Posterior cingulate gyrus (tissue), 11 donors: ENCODE results near the gene CMPK1.

Experiments used
- DNase-seq, 10 donors: peaks; one replicate each; pipeline versions ENCODE4 v3.0.0 to v3.0.0-alpha.2; 2020 to 2021; ENCODE audit warnings: mixed read lengths in 3 of 10
- intact Hi-C: fragments of 100-400 bp; cut with DNase I; formaldehyde crosslinking; loops from one replicate; pipeline ENCODE4 v1.15.1; 2023

The CMPK1 gene

DNA sequence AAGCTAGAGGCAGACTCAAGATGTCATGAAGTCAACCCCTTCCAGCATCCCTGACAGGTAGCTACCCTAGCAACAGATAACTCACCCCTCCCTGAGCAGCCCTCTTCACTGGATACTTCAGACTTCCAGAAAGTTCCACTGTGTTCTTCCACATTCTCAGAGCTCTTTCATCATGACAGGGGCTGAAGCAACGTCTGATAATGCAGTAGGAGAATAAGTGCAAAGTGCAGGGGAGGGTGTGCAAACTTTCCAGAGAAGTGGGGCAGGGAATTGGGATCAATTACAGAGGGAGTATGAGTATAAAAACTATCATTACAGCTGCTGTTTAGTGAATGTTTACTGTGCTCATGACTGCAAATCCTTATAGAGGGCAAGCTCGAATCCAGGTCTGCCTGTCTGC is 56.1 kb downstream of the CMPK1 start:
- DNase-seq: no peak
- intact Hi-C loops: loop anchor here (5.0 kb wide), 1 partner anchor 323 kb away; no protein-coding TSS in a partner anchor

DNA sequence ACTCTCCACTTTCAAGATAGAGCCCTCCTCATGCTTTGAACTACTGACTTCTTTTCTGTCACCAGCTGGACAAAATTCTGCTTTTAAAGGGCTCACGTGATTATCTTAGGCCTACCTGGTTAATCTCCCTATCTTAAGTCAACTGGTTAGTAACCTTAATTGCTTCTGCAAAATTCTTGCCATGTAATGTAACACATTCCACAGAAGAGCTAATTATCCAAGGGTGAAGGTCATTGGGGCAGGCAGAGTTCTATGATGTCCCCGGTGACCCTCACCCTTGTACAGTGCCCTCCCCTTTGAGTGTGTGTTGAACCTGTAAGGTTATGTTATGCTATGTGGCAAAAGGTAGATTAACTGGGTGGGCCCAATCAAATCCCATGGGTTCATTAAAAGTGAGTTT is 57.3 kb downstream of the CMPK1 start:
- intact Hi-C loops: loop anchor here (5.0 kb wide), 1 partner anchor 321 kb away; no protein-coding TSS in a partner anchor
- no peak for DNase-seq

DNA sequence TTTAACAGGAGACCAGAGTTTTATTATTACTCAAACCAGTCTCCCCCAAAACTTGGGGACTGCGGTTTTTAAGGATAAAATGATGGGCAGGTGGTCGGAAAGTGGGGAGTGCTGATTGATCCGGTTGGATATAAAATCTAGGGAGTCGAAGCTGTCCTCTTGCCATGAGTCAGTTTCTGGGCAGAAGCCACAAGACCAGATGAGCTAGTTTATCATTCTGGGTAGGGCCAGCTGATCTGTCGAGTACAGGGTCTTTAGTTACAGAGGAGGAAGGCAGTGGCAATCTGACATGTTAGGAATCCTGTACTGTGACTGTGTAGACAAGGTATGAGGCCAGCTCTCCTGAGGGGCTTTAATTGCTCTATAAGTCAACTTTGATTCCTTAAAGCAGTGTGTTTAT is 59.6 kb downstream of the CMPK1 start:
- intact Hi-C loops: loop anchor here (5.0 kb wide), 1 partner anchor 319 kb away; no protein-coding TSS in a partner anchor
- DNase-seq: no peak

DNA sequence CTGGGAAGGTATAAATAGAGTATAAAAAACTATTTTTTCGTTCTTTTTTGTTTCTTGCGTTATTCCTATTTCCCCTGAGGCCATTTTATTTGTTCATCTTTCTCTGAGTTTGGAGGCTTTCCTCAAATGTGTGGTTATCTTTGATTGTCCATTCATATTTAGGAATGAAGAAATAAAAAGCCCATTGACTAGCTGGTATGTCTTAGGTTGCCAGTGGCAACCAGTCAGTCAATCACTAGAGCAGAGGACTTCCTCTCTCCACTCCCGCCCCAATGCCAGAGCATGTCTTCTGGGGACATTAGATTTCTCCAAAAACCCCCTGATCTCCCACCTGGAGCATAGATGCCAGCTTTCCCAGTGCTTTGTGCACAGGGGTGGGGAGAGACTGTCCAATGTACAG is 61.8 kb downstream of the CMPK1 start:
- no peak for DNase-seq

DNA sequence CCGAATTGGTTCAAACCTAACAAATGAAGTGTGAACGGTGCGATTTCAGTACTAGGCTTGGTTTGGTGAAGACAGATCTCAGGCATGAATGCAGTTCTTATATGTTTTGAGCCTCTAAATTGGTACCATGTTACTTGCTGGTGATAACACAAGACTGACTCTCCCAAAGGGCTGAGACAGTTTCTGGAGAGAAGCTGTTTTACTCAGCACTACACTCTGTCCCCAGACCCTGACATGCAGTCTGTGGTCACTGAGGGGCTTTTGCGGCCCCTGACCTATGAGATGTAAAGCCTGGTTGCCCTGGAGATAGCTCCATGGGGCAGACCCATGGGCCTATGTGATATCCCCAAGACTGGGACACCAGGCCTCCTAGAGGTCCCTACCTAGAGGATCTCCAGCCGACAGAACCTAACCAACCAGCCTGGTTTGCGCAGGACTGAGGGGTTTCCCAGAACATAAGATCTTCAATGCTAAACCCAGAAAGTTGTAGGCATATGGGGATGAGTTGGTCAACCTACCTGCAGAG is 63.1 kb downstream of the CMPK1 start:
- intact Hi-C loops: no loop called here
- DNase-seq: no peak

More for the DNA sequence above, 61.8 kb downstream of the CMPK1 start:
- intact Hi-C loops: no loop called here

DNA sequence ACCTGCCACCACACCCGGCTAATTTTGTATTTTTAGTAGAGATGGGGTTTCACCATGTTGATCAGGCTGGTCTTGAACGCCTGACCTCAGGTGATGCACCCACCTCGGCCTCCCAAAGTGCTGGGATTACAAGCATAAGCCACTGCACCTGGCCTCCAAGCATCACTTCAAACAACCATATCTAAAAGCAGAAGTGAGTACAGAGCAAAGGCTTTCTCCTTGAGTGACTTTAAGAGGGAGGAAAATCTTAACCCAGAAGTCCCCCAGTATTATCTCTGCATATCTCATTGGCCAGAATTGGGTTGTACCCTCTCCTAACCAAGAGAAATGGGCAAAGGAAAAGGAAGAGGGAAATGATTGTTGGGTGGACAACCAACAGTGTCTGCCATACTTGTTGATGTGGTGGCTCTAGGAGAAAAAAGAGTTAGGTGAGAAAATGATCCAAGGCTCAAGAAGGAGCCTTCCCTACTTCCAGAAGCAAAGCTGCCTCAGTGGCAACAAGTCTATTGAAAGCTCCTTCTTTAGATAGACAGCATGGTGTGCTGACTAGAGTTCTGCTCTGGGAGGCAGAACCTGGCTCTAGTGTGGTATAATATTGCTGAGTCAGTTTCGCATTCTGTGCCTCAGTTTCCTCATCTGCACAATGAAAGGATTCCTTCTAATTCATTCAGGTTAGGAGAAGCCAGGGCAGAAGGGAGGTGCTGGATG is 65.7 kb downstream of the CMPK1 start:
- DNase-seq: no peak
- intact Hi-C loops: no loop called here

DNA sequence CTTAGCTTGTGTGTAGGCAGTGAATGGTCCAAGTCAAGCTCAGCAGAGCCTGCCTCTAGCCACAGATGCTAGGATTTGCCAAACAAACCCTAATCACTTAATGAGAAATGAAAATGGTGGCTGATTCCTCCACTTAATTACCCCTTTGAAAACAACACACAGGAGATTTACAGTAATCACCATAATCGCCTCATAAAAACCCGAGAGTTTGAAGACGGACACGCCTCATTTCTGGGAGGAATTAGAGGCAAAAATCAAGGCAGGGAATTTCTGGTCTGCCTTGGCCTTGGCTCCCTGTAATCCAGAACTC is 66.2 kb downstream of the CMPK1 start:
- no peak for DNase-seq
- intact Hi-C loops: no loop called here

DNA sequence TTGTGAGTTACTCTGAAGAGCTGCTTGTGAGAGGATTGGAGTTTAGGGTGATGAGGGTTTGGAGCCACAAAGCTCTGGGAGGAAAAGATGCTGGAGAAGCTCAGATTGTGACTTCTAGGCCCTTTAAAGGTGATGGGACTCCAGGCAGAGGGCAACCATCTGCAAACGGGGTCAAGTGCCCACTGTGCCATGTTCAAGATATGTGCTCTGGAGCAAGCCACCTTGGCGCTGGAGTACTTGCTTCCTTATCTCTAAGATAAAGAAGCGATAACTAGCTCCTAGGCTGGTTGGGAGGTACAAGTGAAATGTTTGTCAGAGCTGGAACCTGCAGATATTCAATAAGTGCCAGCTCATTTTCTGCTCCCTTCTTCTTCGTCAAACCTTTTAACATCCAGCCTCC is 68.2 kb downstream of the CMPK1 start:
- intact Hi-C loops: no loop called here
- DNase-seq: no peak

DNA sequence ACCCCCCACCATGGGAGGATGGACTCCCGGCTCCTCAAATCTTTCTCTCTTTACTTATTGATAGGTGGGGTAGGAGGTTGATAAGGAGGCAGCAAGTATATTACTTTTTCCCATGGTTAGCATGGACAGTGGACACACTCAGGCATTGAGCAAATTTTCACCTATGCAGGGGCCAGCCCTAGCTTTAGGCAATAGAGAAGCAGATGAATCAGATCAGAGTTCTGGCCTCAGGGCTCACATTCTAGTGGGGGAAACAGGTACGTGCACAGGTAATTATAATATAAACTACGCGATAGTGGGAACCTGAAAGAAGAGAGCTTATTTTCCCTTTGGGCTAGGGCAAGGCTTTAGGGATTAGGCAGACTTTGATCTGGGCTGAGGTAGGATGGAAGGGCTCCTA is 69.0 kb downstream of the CMPK1 start:
- intact Hi-C loops: no loop called here
- DNase-seq: no peak

DNA sequence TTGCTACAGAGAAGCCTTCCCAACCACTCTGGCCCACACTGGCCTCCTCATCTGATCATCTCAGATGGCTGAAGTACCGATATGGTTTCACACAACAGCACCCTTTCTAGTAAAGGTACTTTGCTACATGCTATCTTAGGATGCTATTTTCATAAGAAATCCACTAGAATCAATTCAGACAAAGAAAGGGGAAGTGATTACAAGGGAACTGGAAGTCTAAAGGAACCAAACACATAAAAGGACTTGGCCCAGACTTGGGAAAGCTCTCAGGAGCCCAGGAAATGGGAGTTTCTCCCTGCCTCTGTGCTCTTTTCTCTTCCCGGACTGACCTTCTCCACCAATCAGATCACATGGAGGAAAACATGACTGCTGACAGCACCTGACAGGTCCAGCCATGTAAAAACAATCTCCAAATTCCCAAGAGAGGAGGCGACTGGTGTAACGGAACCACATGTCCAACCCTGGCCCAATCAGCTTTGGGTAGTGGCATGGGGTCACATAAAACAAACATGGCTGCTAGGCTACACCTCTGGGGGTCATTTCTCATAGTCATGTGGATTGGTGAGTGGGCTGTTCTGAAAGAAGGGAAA is 69.8 kb downstream of the CMPK1 start:
- intact Hi-C loops: no loop called here
- DNase-seq: peak in 1 of 10 donors; percentile 31

DNA sequence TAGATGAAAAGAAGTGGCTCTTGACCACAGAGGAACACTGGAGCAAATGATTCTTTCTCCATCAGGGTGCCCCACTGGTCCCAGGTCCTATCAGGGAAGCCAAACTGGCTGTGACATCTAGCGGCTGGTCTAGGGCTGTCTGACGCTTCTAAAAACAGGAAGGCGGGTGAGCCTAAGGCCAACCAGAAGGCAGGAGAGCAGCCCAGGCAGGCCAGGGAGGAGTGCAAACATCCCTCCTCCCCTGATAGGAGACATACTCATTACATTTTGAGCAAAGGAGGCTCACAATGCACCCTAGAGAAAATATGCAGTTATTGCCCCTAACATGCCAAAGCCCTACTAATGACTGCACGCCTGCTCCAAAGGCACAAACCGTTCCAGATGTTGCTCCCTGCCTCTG is 72.1 kb downstream of the CMPK1 start:
- intact Hi-C loops: no loop called here
- DNase-seq: peak in 1 of 10 donors; percentile 43

DNA sequence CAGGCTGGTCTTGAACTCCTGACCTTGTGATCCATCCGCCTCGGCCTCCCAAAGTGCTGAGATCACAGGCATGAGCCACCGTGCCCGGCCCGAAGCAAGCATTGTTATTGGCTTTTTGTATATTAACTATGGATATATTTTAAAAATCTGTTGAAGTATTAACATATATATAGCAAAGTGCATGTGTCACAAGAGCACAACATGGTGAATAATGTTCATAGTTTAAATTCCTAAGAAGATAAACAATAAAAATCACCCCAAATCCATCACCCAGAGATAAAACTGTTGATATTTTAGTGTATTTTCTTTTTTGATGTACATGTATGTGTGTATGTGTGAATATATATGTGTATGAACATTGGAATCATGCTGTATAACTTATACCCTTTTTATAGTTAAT is 73.4 kb downstream of the CMPK1 start:
- intact Hi-C loops: no loop called here
- DNase-seq: peak in 1 of 10 donors; percentile 20

DNA sequence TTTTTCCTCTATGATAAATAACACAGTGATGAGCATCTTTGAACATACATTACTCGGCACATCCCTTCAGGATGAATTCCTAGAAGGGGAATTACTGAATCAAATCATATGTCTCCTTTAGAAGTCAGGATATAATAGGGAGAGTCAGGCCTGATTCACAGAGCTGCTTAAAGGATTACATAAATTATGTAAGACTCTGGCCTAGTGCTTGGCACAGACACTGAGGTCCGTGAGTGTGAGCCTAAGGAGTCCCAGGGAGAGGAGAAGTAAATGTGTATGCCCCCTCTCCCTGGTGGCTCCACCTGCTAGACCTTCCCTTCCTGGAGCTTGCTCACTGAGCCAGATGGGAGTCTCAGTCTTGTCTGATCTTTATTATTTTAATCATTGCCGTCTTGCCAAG is 73.9 kb downstream of the CMPK1 start:
- intact Hi-C loops: no loop called here
- DNase-seq: peak in 1 of 10 donors; percentile 12

DNA sequence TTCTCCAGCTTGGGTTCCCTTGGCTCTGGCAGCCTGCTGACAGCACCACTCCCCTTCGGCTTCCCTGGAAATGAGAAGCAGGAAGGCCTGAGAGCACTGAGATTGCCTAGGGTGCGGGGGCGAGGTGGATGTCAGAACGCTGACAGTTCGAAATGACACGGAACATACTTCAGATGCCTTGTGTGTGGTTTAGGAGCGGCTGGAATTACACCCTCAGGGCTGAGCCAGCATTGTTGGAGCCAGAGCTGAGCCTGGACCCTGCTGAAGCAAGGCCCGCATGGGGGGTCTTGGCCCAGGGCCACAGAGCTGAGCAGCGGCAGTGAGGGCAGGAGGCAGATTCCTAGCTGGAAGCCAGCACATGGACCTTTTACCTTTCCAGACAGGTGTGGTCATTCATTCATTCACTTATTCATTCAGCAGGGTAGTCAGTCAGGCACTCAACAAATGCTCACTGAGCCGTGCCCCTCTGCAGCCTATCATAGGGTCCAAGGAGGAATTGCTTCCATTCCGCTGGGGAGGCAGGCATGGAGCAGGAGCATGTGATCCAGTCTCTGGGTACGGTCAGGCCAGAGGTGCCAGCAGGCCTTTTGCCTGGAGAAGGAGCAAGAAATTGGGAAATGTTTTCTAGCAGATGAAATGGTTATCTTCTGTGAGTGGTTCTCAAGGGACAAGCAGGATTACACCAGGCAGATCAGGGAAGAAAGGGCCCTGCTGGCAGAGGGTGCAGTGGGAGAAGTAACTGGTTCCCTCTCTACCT is 75.9 kb downstream of the CMPK1 start:
- intact Hi-C loops: no loop called here
- peak in 1 of 10 donors; percentile 69 for DNase-seq

DNA sequence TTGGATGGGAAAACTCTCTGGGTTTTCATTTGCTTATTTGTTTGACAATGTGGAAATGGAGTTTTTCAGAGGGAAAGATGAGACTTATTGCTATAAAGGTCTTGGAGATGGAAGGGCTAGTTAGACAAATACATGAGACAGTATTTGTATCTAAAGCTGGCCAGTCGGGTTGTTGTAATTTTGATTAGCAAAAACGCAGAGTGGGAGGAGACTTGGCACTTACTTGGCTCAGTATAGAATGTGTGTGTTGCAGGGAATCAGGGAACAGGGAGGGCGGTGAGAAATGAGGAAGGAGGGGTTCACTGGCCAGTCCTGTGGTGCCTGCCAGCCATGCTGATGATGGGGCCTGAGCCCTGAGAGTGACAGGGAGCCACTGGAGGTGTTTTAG is 76.5 kb downstream of the CMPK1 start:
- no peak for DNase-seq
- intact Hi-C loops: no loop called here

DNA sequence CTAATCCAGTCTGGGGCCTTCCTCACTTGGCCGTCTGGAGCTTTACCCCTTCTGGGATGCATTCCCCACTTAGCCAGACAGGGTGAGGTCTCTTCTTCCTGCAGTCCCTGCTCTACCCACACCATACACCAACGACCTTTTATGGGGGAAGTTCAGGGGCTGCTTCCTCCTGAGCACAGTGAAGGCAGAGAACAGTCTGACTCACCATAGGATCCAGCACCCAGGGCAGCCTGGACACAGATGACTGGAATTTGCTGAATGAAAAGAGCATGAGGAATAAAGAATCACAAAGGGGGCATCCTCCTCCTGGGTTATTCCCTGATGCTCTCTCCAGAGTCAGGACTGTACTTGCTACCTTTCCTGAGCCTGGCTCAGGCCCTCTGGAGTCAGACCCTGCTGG is 77.8 kb downstream of the CMPK1 start:
- DNase-seq: peak in 1 of 10 donors; percentile 43
- intact Hi-C loops: no loop called here

DNA sequence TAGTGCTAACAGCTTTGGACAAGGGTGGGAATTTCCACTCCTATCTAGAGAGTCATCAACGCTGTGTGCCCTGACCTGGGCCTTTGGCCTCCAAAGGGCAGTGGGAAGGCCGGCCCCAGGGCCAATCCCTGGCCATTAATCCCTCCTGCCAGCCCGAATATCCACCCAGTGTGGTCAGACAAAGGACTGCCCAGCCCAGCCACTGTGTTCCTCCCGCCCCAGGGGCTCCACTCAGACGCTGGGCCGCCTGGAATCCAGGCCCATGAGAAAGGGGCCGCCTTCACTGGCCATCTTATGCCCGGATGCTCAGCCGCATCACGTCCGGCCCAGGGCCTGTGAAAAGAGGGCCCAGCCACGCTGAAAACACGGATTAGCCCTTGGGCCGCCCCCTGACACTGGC is 78.8 kb downstream of the CMPK1 start:
- DNase-seq: peak in 1 of 10 donors; percentile 72
- intact Hi-C loops: no loop called here

DNA sequence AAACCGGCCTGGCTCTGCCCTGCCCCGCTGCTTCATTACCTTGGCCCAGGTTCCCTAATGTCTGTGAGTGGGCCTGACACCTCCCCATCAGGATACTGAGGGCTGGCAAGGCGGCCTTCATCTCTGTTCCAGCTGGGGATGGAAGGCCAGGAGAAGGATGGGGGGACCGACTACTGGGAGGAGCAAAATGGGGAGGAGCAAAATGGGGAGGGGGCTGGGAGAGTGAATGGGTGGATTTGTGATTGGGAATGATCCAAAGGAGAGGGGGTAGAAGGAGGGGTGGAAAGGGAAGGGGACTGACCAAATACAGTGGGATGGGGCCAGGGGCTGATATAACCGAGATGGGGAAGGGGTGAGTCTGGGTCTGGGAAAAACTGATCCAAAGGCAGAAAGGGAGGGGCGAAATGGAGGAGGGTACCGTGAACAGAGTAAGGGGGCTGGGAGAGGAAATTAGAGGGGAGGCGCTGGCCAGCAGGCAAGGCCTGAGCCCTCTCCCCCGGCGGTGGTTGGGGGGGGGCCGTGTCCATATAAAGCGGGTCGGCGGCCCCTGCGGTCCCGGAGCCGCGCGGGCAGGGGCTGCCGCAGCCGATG is 82.2 kb downstream of the CMPK1 start, which contains the start of gene FOXE3:
Gene FOXE3, plus strand, starts transcription at position 558 of the 591 bp plus-strand sequence. Its CDS starts 31 bp downstream, at position 589.
- DNase-seq: peak in 1 of 10 donors; percentile 24

DNA sequence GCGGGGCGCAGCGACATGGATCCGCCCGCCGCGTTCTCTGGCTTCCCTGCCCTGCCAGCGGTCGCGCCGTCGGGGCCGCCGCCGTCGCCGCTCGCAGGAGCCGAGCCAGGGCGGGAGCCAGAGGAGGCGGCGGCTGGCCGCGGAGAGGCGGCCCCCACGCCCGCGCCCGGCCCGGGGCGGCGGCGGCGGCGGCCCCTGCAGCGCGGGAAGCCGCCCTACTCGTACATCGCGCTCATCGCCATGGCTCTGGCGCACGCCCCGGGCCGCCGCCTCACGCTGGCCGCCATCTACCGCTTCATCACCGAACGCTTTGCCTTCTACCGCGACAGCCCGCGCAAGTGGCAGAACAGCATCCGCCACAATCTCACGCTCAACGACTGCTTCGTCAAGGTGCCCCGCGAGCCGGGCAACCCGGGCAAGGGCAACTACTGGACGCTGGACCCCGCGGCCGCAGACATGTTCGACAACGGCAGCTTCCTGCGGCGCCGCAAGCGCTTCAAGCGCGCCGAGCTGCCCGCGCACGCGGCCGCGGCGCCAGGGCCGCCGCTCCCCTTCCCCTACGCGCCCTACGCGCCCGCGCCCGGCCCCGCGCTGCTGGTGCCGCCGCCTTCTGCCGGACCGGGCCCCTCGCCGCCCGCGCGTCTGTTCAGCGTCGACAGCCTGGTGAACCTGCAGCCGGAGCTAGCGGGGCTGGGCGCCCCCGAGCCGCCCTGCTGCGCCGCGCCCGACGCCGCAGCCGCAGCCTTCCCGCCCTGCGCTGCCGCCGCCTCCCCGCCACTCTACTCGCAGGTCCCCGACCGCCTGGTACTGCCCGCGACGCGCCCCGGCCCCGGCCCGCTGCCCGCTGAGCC is 83.0 kb downstream of the CMPK1 start:
- DNase-seq: peak in 1 of 10 donors; percentile 77
- intact Hi-C loops: no loop called here

More for the DNA sequence above, 82.2 kb downstream of the CMPK1 start, which contains the start of gene FOXE3:
- intact Hi-C loops: no loop called here
